Type B pancreatic cell (in vitro differentiated cells): Measurements from ENCODE around the gene SOCS7. TPM values are rescaled to one million over a fixed set of nuclear protein-coding genes. Genes with fewer than 3 reads are reported as not detected.

Source experiments
- DNase-seq: peaks from one replicate; pipeline ENCODE4 v3.0.0; 2021; ENCODE audit warnings: mixed read lengths; ENCODE audit not compliant: unreplicated experiment; ENCODE audit errors: extremely low spot score
- H3K27ac Mint-ChIP-seq: 2 replicates; pipeline ENCODE4 v1.8.0; 2021; ENCODE audit warnings: mild to moderate bottlenecking, mixed read lengths
- H3K27me3 Mint-ChIP-seq: 2 replicates; pipeline ENCODE4 v1.8.0; 2021; ENCODE audit warnings: mixed read lengths
- H3K36me3 Mint-ChIP-seq: 2 replicates; pipeline ENCODE4 v1.8.0; 2021; ENCODE audit warnings: mixed read lengths
- H3K4me1 Mint-ChIP-seq: one replicate; pipeline ENCODE4 v1.8.0; 2021; ENCODE audit warnings: mixed read lengths; ENCODE audit not compliant: unreplicated experiment
- H3K4me3 Mint-ChIP-seq: 2 replicates; pipeline ENCODE4 v1.8.0; 2021; ENCODE audit warnings: mild to moderate bottlenecking, mixed read lengths
- H3K9me3 Mint-ChIP-seq: 2 replicates; pipeline ENCODE4 v1.8.0; 2021; ENCODE audit warnings: mixed read lengths
- total RNA-seq: library from RNA; stranded (reverse); gene quantifications from 2 replicates; pipeline ENCODE4 v1.2.1, GENCODE V29; 2021; ENCODE audit warnings: low replicate concordance
- TF ChIP-seq, protein P1 (sequence below): fragments of 200-600 bp; sonication (generic); conservative IDR thresholded peaks from 2 replicates; pipeline ENCODE4 v1.5.0; 2021; ENCODE audit warnings: antibody characterized with exemption, mild to moderate bottlenecking

The SOCS7 gene
- total RNA-seq, 1 donor from 2014 or later = 25.8 TPM

DNA sequence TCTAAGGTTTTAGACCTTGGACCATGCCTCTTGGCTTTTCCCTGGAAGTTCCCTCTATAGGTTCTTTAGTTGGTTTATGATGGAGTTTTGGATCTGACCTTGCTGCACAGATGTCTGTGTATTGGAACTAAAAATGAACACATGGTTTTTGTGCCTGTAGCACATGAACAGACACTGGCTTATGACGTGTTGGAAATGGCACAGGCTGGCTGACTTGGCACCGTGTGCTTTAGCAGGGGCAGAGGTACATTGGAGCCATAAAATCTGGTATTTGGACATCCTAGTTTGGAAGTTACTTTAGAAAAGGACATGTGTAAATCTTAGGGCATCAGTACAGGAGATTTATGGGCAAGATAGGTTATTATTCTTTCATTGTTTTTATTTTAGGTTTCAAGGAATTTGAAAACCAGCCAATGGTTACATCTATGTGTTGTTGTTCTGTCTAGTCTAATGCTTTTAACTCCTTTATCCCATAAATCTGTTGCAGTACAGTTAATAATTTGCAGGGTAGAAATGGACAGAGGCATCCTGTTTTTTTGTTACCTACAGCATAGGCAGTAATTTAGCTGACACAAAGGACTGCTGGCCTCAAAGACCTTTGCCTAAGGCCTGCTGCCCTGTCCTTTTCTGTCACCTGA is 6.0 kb downstream of the SOCS7 start:
- Mint-ChIP-seq H3K36me3 (peaks cover 16% of the 10 kb centered on the region), H3K27me3 (no peaks in the 10 kb centered on the region), H3K4me1 (peaks cover 66% of the 10 kb centered on the region), H3K9me3 (no peaks in the 10 kb centered on the region), H3K4me3 (peak overlapping the region; percentile 7), H3K27ac (peak overlapping the region; percentile 50)
- TF ChIP-seq, protein P1, sequence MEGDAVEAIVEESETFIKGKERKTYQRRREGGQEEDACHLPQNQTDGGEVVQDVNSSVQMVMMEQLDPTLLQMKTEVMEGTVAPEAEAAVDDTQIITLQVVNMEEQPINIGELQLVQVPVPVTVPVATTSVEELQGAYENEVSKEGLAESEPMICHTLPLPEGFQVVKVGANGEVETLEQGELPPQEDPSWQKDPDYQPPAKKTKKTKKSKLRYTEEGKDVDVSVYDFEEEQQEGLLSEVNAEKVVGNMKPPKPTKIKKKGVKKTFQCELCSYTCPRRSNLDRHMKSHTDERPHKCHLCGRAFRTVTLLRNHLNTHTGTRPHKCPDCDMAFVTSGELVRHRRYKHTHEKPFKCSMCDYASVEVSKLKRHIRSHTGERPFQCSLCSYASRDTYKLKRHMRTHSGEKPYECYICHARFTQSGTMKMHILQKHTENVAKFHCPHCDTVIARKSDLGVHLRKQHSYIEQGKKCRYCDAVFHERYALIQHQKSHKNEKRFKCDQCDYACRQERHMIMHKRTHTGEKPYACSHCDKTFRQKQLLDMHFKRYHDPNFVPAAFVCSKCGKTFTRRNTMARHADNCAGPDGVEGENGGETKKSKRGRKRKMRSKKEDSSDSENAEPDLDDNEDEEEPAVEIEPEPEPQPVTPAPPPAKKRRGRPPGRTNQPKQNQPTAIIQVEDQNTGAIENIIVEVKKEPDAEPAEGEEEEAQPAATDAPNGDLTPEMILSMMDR = no peak
- DNase-seq = no peak

DNA sequence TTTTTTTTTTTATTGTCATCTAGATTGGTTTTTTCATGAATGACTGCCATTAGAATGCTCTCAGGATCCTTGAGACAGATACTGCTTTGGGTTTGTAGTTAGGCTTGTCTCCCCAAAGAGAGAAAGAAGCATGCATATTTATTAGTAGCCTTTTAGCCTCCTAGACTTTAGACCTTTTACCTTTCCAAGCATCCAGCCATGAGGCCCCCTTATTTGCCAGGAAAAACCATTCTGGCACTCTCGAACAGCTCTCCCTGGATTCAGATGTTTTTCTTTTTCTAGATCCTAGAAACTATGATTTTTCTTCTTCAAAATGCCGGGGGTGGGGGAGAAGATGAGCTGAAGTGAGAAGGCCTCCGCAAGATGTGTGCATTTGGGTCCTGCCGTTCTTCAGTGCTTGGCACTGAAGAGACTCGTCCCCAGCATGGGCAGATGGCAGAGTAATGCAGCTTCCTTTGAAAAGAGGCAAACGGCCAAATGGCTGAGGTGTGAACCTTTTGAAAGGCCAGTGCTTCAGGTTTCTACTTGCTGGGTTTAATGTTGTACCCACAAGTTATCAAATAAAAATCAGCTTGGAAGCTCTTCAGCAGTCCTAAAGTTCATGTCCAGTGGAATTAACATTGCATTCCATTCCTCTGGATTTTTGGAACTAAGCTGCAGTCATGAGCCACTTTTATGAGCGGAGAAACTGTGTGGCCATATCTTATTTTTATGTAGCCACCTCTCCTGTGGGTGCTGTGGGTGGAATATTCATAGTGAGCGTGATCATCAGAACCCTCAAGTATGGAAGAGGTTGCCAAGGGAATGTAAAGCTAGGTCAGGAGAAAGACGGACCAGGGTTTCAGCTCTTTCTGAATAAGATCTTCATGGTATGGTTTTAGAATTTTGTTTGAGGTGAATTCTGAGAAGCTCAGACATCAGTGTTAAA is 7.2 kb downstream of the SOCS7 start:
- peaks cover 61% of the 10 kb centered on the region for H3K4me1 Mint-ChIP-seq
- TF ChIP-seq, protein P1 = no peak
- DNase-seq = no peak
- H3K36me3 Mint-ChIP-seq = peaks cover 16% of the 10 kb centered on the region
- no peaks in the 10 kb centered on the region for H3K27me3 Mint-ChIP-seq
- H3K9me3 Mint-ChIP-seq = no peaks in the 10 kb centered on the region
- peak overlapping the region; percentile 18 for H3K27ac Mint-ChIP-seq
- H3K4me3 Mint-ChIP-seq = no peak overlapping the region

DNA sequence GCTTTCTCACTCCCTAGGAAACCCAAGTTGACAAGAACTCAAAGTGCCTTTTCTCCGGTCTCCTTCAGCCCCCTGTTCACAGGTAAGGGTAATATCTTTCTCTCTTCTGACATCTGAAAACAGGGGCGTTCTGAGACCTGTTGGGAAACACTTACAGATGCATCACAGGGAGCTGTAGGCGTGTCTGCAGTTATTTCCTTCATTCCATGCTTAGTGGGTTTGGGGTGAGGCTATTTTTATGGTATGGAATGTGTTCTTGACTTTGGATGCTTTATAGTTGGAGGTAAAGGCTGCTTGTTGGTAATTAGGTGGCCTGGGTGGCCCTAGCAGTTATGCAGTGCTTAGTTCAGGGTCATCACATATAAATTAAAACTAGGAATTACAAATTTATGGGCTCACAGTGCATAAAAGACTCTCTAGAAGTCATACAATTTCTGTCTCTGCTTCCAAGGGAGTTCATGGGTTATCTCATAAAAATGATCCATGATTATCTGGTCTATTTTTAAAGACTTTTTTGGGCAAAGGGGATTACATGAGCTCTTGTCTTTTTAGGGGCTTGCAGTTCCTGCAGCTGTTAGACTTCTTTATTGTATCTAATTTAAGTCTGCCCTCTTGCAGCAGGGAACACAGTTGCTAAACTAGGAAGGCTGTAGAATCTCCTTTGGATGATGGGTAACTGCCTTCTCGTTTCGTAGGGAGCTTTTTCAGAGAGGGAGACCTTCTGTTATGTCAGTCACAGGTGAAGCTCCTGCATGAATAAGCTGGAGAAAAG is 10.2 kb downstream of the SOCS7 start:
- H3K4me3 Mint-ChIP-seq = no peak overlapping the region
- peaks cover 37% of the 10 kb centered on the region for H3K4me1 Mint-ChIP-seq
- peak overlapping the region; percentile 94 for H3K27ac Mint-ChIP-seq
- H3K36me3 Mint-ChIP-seq = peaks cover 10% of the 10 kb centered on the region
- H3K27me3 Mint-ChIP-seq = no peaks in the 10 kb centered on the region
- DNase-seq = no peak
- TF ChIP-seq, protein P1 = no peak
- no peaks in the 10 kb centered on the region for H3K9me3 Mint-ChIP-seq

DNA sequence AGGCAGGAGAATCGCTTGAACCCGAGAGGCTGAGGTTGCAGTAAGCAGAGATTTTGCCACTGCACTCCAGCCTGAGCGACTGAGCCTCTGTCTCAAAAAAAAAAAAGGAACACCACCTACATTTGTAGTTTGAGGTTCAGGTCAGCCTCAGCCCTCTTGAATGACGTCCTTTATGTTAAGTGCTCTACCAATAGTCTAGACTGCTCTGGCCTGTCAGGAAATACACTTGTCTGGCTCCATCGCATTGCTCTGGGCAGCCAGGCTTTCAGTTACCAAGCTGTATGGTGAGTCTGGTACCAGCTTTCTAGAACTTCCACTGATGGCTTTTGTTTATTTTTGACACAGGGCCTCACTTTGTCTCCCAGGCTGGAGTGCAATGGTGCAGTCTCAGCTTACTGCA is 11.4 kb downstream of the SOCS7 start:
- Mint-ChIP-seq H3K9me3 (no peaks in the 10 kb centered on the region), H3K4me1 (peaks cover 26% of the 10 kb centered on the region), H3K27me3 (no peaks in the 10 kb centered on the region), H3K36me3 (peaks cover 13% of the 10 kb centered on the region), H3K27ac (no peak overlapping the region), H3K4me3 (no peak overlapping the region)
- no peak for DNase-seq
- TF ChIP-seq, protein P1 = no peak

DNA sequence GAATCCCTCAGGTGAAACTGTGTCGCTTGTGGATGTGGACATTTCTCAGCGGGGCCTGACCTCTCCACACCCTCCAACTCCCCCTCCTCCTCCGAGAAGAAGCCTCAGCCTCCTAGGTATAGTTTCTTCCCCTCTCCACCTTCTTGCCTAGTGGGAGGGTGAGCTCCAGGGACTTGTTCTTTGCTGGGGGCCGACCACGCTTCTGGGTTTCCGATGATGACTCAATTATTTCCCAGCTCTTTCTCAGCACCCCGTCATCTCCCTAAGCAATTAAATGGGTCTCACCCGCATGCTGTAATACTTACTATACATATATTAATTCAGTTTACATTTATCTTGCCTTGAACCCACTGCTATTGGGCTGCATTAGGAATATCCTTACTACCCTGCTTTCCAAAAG is 13.1 kb downstream of the SOCS7 start:
- DNase-seq = no peak
- H3K36me3 Mint-ChIP-seq = peaks cover 20% of the 10 kb centered on the region
- H3K27ac Mint-ChIP-seq = no peak overlapping the region
- H3K9me3 Mint-ChIP-seq = no peaks in the 10 kb centered on the region
- peaks cover 11% of the 10 kb centered on the region for H3K4me1 Mint-ChIP-seq
- H3K27me3 Mint-ChIP-seq = no peaks in the 10 kb centered on the region
- no peak overlapping the region for H3K4me3 Mint-ChIP-seq
- TF ChIP-seq, protein P1 = no peak
